DMS153 (cell line): ENCODE results near the gene NELFB.
A peak's percentile ranks its signal among the peaks of the same experiment; 100 is the strongest.
"Not testable (repeated sequence)": the region's sequence is repeated elsewhere in the genome, so short reads cannot be mapped to it uniquely, and the experiment has no call there.

Source experiments
- DNase-seq: peaks from one replicate; lab custom pipeline; 2025; lab: John Stamatoyannopoulos, UW

NELFB gene

GRCh38 chr9:137234758-137235423 is 20.2 kb upstream of the NELFB start:
- DNase-seq: no peak

- no peak for DNase-seq
Measured at GRCh38 chr9:137235424-137236237, 19.5 kb upstream of the NELFB start.

- DNase-seq: peak; percentile 59
Measured at GRCh38 chr9:137236238-137236935, 18.7 kb upstream of the NELFB start.

- no peak for DNase-seq
Measured at GRCh38 chr9:137236936-137237421, 18.1 kb upstream of the NELFB start.

- peak; percentile 81 for DNase-seq
Measured at GRCh38 chr9:137237759-137238726, 17.1 kb upstream of the NELFB start.

GRCh38 chr9:137239541-137240200 is 15.5 kb upstream of the NELFB start:
- not testable (repeated sequence) for DNase-seq

GRCh38 chr9:137240318-137240840 is 14.7 kb upstream of the NELFB start:
- DNase-seq: peak; percentile 37

- peak; percentile 100 for DNase-seq
Measured at GRCh38 chr9:137240841-137241489, 14.2 kb upstream of the NELFB start, which contains the start of gene TUBB4B. TUBB4B (plus strand) TSS chr9:137241287; CDS start chr9:137241361, 74 bp downstream.

GRCh38 chr9:137241490-137242268 is 13.4 kb upstream of the NELFB start:
- DNase-seq: no peak

- no peak for DNase-seq
Measured at GRCh38 chr9:137242269-137243203, 12.6 kb upstream of the NELFB start.

GRCh38 chr9:137243266-137243625 is 11.9 kb upstream of the NELFB start:
- DNase-seq: not testable (repeated sequence)

- DNase-seq: no peak
Measured at GRCh38 chr9:137243626-137244485, 11.3 kb upstream of the NELFB start.

- no peak for DNase-seq
Measured at GRCh38 chr9:137244486-137245449, 10.4 kb upstream of the NELFB start.

- DNase-seq: no peak
Measured at GRCh38 chr9:137245450-137246421, 9.4 kb upstream of the NELFB start.
